ENCODE measurements around the gene PCBP4. TPM values are rescaled to one million over a fixed set of nuclear protein-coding genes. Genes with fewer than 3 reads are reported as not detected.

The PCBP4 gene
- total RNA-seq, 1 donor from 2014 or later, result 47.5 TPM

GRCh38 chr3:51970606-51971300, 3.5 kb upstream of the PCBP4 start:
- H3K27ac Mint-ChIP-seq (ENCODE audit: unreplicated experiment), result no peak overlapping the region
- peaks cover 39% of the 10 kb centered on the region for H3K4me1 Mint-ChIP-seq (ENCODE audit: unreplicated experiment)
- TF ChIP-seq, protein P1, sequence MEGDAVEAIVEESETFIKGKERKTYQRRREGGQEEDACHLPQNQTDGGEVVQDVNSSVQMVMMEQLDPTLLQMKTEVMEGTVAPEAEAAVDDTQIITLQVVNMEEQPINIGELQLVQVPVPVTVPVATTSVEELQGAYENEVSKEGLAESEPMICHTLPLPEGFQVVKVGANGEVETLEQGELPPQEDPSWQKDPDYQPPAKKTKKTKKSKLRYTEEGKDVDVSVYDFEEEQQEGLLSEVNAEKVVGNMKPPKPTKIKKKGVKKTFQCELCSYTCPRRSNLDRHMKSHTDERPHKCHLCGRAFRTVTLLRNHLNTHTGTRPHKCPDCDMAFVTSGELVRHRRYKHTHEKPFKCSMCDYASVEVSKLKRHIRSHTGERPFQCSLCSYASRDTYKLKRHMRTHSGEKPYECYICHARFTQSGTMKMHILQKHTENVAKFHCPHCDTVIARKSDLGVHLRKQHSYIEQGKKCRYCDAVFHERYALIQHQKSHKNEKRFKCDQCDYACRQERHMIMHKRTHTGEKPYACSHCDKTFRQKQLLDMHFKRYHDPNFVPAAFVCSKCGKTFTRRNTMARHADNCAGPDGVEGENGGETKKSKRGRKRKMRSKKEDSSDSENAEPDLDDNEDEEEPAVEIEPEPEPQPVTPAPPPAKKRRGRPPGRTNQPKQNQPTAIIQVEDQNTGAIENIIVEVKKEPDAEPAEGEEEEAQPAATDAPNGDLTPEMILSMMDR (IDR thresholded peaks at IDR 0.05), result no peak
- H3K36me3 Mint-ChIP-seq (ENCODE audit: unreplicated experiment), result no peaks in the 10 kb centered on the region
- no peak for DNase-seq (ENCODE audit: extremely low spot score, unreplicated experiment)
- H3K27me3 Mint-ChIP-seq (ENCODE audit: unreplicated experiment), result no peaks in the 10 kb centered on the region
- H3K9me3 Mint-ChIP-seq (ENCODE audit: unreplicated experiment), result no peaks in the 10 kb centered on the region
- H3K4me3 Mint-ChIP-seq (ENCODE audit: unreplicated experiment), result no peak overlapping the region

DNA sequence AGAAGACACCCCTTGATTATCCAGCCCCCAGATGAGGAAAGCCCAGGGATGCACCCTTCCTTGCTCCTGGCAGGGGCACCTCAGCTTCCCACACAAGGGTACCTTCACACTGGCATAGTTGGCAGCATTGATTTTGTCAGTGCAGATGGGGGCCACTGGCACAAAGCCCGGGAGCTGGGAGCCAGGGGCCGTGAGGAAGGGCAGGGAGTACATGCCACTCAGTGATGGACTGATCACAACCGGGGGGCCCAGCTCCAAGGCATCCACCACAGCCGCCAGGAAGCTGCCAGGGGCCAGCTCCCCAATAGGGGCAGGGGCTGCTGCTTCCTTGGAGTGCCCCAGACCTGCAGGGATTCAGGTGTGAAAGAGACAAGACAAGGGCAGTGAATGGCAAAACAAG, 2.6 kb upstream of the PCBP4 start:
- no peak for DNase-seq (ENCODE audit: extremely low spot score, unreplicated experiment)
- no peaks in the 10 kb centered on the region for H3K9me3 Mint-ChIP-seq (ENCODE audit: unreplicated experiment)
- H3K27ac Mint-ChIP-seq (ENCODE audit: unreplicated experiment), result no peak overlapping the region
- peaks cover 42% of the 10 kb centered on the region for H3K4me1 Mint-ChIP-seq (ENCODE audit: unreplicated experiment)
- H3K36me3 Mint-ChIP-seq (ENCODE audit: unreplicated experiment), result no peaks in the 10 kb centered on the region
- no peak overlapping the region for H3K4me3 Mint-ChIP-seq (ENCODE audit: unreplicated experiment)
- H3K27me3 Mint-ChIP-seq (ENCODE audit: unreplicated experiment), result no peaks in the 10 kb centered on the region
- TF ChIP-seq, protein P1 (IDR thresholded peaks at IDR 0.05), result no peak

DNA sequence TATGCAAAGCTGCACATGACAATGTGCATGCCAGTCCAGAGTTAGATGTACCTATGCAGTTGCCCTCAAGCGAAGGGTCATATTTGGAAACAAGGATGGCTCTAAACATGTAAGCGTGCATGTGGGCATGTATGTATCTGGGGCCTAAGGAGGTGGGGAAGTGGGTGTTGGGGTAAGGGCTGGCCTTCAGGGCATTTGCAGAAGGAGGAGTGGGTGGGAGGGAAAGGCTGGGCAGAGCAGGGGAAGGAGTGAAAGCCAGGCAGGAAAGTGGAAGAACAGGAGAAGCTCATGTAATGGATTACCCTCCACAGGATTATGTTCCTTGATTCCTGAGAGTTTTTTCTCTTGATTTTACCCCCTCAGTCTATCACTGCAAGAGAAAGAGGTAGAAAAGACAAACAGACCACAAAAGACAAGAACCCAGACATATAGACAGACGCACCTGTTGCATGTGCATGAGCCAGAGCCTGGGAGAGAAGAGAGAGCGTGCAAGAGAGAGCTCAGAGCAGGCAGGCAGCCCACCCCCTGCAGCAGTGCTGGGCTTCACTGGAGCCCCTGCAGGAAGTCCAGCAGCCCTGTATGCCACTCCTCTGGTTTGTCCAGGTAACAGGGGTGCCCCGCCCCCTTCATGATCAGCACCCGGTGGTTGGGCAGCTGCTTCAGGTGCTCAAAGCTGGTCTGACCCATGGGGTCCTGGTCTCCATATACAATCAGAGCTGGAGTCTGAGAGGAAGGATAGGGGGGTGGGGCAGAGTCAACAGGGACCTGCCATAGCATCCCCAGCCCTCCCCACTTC, 1.8 kb upstream of the PCBP4 start:
- no peak overlapping the region for H3K27ac Mint-ChIP-seq (ENCODE audit: unreplicated experiment)
- no peaks in the 10 kb centered on the region for H3K27me3 Mint-ChIP-seq (ENCODE audit: unreplicated experiment)
- H3K36me3 Mint-ChIP-seq (ENCODE audit: unreplicated experiment), result no peaks in the 10 kb centered on the region
- H3K4me3 Mint-ChIP-seq (ENCODE audit: unreplicated experiment), result peak overlapping the region; percentile 59
- no peaks in the 10 kb centered on the region for H3K9me3 Mint-ChIP-seq (ENCODE audit: unreplicated experiment)
- H3K4me1 Mint-ChIP-seq (ENCODE audit: unreplicated experiment), result peaks cover 37% of the 10 kb centered on the region
- TF ChIP-seq, protein P1 (IDR thresholded peaks at IDR 0.05), result no peak
- DNase-seq (ENCODE audit: extremely low spot score, unreplicated experiment), result no peak

GRCh38 chr3:51968170-51968775, 1.0 kb upstream of the PCBP4 start:
- peaks cover 30% of the 10 kb centered on the region for H3K4me1 Mint-ChIP-seq (ENCODE audit: unreplicated experiment)

More at GRCh38 chr3:51968170-51968775, 1.0 kb upstream of the PCBP4 start:
- Mint-ChIP-seq H3K4me3 (ENCODE audit: unreplicated experiment) (peak overlapping the region; percentile 86), H3K36me3 (ENCODE audit: unreplicated experiment) (no peaks in the 10 kb centered on the region), H3K27ac (ENCODE audit: unreplicated experiment) (no peak overlapping the region), H3K27me3 (ENCODE audit: unreplicated experiment) (no peaks in the 10 kb centered on the region), H3K9me3 (ENCODE audit: unreplicated experiment) (no peaks in the 10 kb centered on the region)
- TF ChIP-seq, protein P1 (IDR thresholded peaks at IDR 0.05), result no peak
- DNase-seq (ENCODE audit: extremely low spot score, unreplicated experiment), result no peak
